HepG2 (cell line): ENCODE results near the gene SPIB. TPM values are rescaled to one million over a fixed set of nuclear protein-coding genes. Genes with fewer than 3 reads are reported as not detected.

Experiments
- ARHGAP35 ChIP-seq: sonication (generic); formaldehyde crosslinking; IDR thresholded peaks from 2 replicates; pipeline ENCODE4 v1.9.0; 2022; ENCODE audit warnings: mild to moderate bottlenecking, inconsistent platforms, moderate library complexity, missing genetic modification reagents, borderline replicate concordance
- ARID2 ChIP-seq: sonication (generic); formaldehyde crosslinking; IDR thresholded peaks from 2 replicates; pipeline ENCODE4 v1.8.1; 2022; ENCODE audit warnings: mild to moderate bottlenecking, missing genetic modification reagents, borderline replicate concordance
- ASH2L ChIP-seq: fragments of 300-600, 200-600 bp; sonication (generic); IDR thresholded peaks from 2 replicates; pipeline ENCODE4 v1.7.0; 2017; ENCODE audit warnings: low read depth, mild to moderate bottlenecking, moderate library complexity, mixed read lengths, low read length; ENCODE audit not compliant: insufficient read length
- ATF5 ChIP-seq: sonication (generic); formaldehyde crosslinking; IDR thresholded peaks from 2 replicates; pipeline ENCODE4 v1.4.0; 2020; ENCODE audit warnings: mild to moderate bottlenecking, low read depth, missing genetic modification reagents
- BHLHE40 ChIP-seq: IDR thresholded peaks from 2 replicates; pipeline ENCODE4 v1.6.1; 2011; ENCODE audit warnings: low read length, improper control_type of control experiment
- CSRNP1 ChIP-seq: sonication (generic); formaldehyde crosslinking; IDR thresholded peaks from 2 replicates; pipeline ENCODE4 v1.8.1; 2023; ENCODE audit warnings: mild to moderate bottlenecking, missing genetic modification reagents
- KDM5A ChIP-seq: fragments of 200-600 bp; sonication (generic); IDR thresholded peaks from 2 replicates; pipeline ENCODE4 v1.7.0; 2018; ENCODE audit warnings: antibody characterized with exemption, mild to moderate bottlenecking, low read length, borderline replicate concordance
- NFKB2 ChIP-seq: sonication (generic); formaldehyde crosslinking; IDR thresholded peaks from 2 replicates; pipeline ENCODE4 v1.4.0; 2020; ENCODE audit warnings: missing genetic modification reagents, borderline replicate concordance
- NKX3-1 ChIP-seq: sonication (generic); formaldehyde crosslinking; IDR thresholded peaks from 2 replicates; pipeline ENCODE4 v1.5.0; 2020; ENCODE audit warnings: missing genetic modification reagents
- PCBP2 ChIP-seq: fragments of 200-400 bp; formaldehyde crosslinking; optimal IDR thresholded peaks from 2 replicates; pipeline ENCODE3; 2018; ENCODE audit warnings: low read length, low read depth; ENCODE audit not compliant: poor library complexity, severe bottlenecking
- PHF21A ChIP-seq: sonication (generic); formaldehyde crosslinking; IDR thresholded peaks from 2 replicates; pipeline ENCODE4 v1.5.0; 2020; ENCODE audit warnings: mild to moderate bottlenecking, missing genetic modification reagents
- POLR2A ChIP-seq, 2 experiments: IDR thresholded peaks; 2 replicates each; pipeline ENCODE4 v1.6.1; 2011; ENCODE audit warnings: low read depth in 2 of 2, low read length in 2 of 2, mild to moderate bottlenecking in 1 of 2, moderate library complexity in 1 of 2; ENCODE audit not compliant: insufficient read depth in 1 of 2
- RFX3 ChIP-seq: IDR thresholded peaks from 2 replicates; pipeline ENCODE4 v1.6.1; 2016; ENCODE audit warnings: missing biosample characterization, missing genetic modification reagents
- SRY ChIP-seq: sonication (generic); formaldehyde crosslinking; IDR thresholded peaks from 2 replicates; pipeline ENCODE4 v1.8.0; 2022; ENCODE audit warnings: mild to moderate bottlenecking, missing genetic modification reagents
- U2AF1 ChIP-seq: fragments of 200-400 bp; formaldehyde crosslinking; optimal IDR thresholded peaks from 2 replicates; pipeline ENCODE3; 2017; ENCODE audit warnings: mild to moderate bottlenecking, low read depth, low read length
- ZBTB3 ChIP-seq: sonication (generic); formaldehyde crosslinking; IDR thresholded peaks from 2 replicates; pipeline ENCODE4 v1.4.0; 2020; ENCODE audit warnings: low read depth, mild to moderate bottlenecking, moderate library complexity, missing genetic modification reagents, borderline replicate concordance
- ZIK1 ChIP-seq: sonication (generic); formaldehyde crosslinking; IDR thresholded peaks from 2 replicates; pipeline ENCODE4 v1.5.0; 2020; ENCODE audit warnings: mild to moderate bottlenecking, low read depth, missing genetic modification reagents, borderline replicate concordance
- ZNF670 ChIP-seq: sonication (generic); formaldehyde crosslinking; IDR thresholded peaks from 2 replicates; pipeline ENCODE4 v1.8.0; 2022; ENCODE audit warnings: mild to moderate bottlenecking, missing genetic modification reagents, borderline replicate concordance
- ZNF816 ChIP-seq: sonication (generic); formaldehyde crosslinking; IDR thresholded peaks from 2 replicates; pipeline ENCODE4 v1.8.0; 2022; ENCODE audit warnings: missing genetic modification reagents, mild to moderate bottlenecking, borderline replicate concordance
- polyA plus RNA-seq, 8 experiments: library from polyadenylated mRNA; depleted of rRNA in 3 of 8; stranded (reverse) in 7 of 8; unstranded in 1 of 8; fragments of >200 nt; fragmentation: Illumina TruSeq in 4 of 8; extraction: Trizol in 4 of 8; gene quantifications; 2 replicates each; pipeline versions ENCODE4 v1.2.1 to v1.2.3, GENCODE V29; 2011 to 2016; ENCODE audit warnings: low read depth in 4 of 8, missing spikeins in 1 of 8, mixed read lengths in 1 of 8; ENCODE audit not compliant: insufficient read depth in 1 of 8
- total RNA-seq, 5 experiments: library from RNA; depleted of rRNA; stranded (reverse); fragments of >200 nt; fragmentation: Illumina TruSeq; extraction: Trizol; gene quantifications; 2 replicates each; pipeline ENCODE4 v1.2.3, GENCODE V29; 2016; ENCODE audit warnings: low read depth in 1 of 5
- TF ChIP-seq, protein P1 (sequence below): sonication (generic); formaldehyde crosslinking; IDR thresholded peaks from 2 replicates; pipeline ENCODE4 v1.8.0; 2022; ENCODE audit warnings: mild to moderate bottlenecking, missing genetic modification reagents, borderline replicate concordance
- TF ChIP-seq, protein P2 (sequence below), 2 experiments: fragments of 450-650 bp in 1 of 2; sonication (generic) in 1 of 2; formaldehyde crosslinking; IDR thresholded peaks; 2 replicates each; pipeline versions ENCODE4 v1.5.0 to v1.8.0; 2020 to 2022; ENCODE audit warnings: mild to moderate bottlenecking in 1 of 2, missing genetic modification reagents in 1 of 2

SPIB gene
- total and polyA plus RNA-seq, 2 of the 13 experiments (the other 11 are each of a cell fraction or from before 2014, with no cell fraction given) = 0.04 TPM; not detected in 1

DNA sequence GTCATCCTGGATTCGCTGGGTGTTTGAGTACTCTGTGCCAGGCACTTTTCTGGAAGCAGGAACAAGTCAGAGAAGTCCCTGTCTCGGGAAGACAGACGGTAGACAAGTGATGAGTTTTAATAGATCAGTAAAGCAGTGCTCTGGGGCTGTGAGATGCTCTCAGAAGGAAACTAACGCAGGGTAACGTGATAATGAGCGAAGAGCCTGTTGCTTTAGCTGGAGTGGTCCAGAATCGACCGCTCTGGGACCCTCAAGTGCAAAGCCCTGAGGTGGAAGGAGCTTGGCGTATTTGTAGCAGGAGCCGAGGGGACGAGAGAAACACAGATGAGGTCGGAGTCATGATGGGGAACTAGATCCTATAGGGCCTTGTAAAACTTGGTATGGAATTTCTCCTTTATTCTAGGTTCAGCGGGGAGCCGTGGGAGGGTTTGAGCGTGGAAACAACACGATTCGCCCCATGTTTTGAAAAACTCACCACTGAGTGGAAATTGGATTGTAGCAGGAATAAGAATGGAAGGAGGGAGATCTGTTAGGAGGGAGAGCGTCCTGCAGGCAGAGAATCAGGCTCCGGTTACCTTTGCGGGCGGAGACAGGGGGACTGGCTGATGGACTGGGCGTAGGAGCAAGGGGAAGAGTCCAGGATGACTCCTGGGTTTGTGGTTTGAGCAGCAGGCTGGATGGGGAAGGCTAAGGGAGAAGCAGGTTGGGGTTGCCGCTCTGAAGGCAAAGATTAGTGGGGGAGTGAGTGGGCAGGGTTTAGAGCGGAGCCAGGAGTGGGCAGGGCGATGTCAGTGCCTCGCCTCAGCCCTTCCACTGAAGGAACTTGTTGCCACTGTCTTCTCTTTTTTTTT, 33.8 kb upstream of the SPIB start (continued):
- TF ChIP-seq CSRNP1 (CRISPR knock-in tag) (peak; percentile 16; the same call in 1 of the 2 replicates), ZIK1 (CRISPR knock-in tag) (0 out of 2 replicates have a peak, but pooled peaks have one; percentile 1), KDM5A (peak; percentile 57; the same call in 1 of the 2 replicates), NKX3-1 (0 out of 2 replicates have a peak, but pooled peaks have one; percentile 3), ARID2 (CRISPR knock-in tag) (0 out of 2 replicates have a peak, but pooled peaks have one; percentile 69), NFKB2 (CRISPR knock-in tag) (no peak), ZNF670 (CRISPR knock-in tag) (no peak), RFX3 (CRISPR knock-in tag) (no peak), ARHGAP35 (no peak), ZNF816 (CRISPR knock-in tag) (0 out of 2 replicates have a peak, but pooled peaks have one; percentile 83), ZBTB3 (CRISPR knock-in tag) (peak; percentile 56; the same call in 1 of the 2 replicates), ASH2L (peak; percentile 11), BHLHE40 (peak; percentile 91), POLR2A (IDR thresholded peaks at IDR 0.05; ENCODE audit: insufficient read depth in 1 of 2, low read depth in 2 of 2, low read length in 2 of 2) (0 out of 4 replicates have a peak, but pooled peaks of 1 of the 2 experiments have one; percentile 4), ATF5 (CRISPR knock-in tag) (no peak), U2AF1 (peak; percentile 24), PHF21A (CRISPR knock-in tag) (peak; percentile 52; the same call in 1 of the 2 replicates), PCBP2 (no peak), SRY (no peak)
- TF ChIP-seq, protein P1, sequence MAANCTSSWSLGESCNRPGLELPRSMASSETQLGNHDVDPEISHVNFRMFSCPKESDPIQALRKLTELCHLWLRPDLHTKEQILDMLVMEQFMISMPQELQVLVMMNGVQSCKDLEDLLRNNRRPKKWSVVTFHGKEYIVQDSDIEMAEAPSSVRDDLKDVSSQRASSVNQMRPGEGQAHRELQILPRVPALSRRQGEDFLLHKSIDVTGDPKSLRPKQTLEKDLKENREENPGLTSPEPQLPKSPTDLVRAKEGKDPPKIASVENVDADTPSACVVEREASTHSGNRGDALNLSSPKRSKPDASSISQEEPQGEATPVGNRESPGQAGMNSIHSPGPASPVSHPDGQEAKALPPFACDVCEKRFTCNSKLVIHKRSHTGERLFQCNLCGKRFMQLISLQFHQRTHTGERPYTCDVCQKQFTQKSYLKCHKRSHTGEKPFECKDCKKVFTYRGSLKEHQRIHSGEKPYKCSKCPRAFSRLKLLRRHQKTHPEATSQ (CRISPR knock-in tag) = 0 out of 2 replicates have a peak, but pooled peaks have one; percentile 20
- TF ChIP-seq, protein P2, sequence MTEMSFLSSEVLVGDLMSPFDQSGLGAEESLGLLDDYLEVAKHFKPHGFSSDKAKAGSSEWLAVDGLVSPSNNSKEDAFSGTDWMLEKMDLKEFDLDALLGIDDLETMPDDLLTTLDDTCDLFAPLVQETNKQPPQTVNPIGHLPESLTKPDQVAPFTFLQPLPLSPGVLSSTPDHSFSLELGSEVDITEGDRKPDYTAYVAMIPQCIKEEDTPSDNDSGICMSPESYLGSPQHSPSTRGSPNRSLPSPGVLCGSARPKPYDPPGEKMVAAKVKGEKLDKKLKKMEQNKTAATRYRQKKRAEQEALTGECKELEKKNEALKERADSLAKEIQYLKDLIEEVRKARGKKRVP (CRISPR knock-in tag; IDR thresholded peaks at IDR 0.05) = 0 out of 4 replicates have a peak, but pooled peaks of 1 of the 2 experiments have one; percentile 9
